ENCODE results near the gene CCN2.

Gene CCN2

DNA sequence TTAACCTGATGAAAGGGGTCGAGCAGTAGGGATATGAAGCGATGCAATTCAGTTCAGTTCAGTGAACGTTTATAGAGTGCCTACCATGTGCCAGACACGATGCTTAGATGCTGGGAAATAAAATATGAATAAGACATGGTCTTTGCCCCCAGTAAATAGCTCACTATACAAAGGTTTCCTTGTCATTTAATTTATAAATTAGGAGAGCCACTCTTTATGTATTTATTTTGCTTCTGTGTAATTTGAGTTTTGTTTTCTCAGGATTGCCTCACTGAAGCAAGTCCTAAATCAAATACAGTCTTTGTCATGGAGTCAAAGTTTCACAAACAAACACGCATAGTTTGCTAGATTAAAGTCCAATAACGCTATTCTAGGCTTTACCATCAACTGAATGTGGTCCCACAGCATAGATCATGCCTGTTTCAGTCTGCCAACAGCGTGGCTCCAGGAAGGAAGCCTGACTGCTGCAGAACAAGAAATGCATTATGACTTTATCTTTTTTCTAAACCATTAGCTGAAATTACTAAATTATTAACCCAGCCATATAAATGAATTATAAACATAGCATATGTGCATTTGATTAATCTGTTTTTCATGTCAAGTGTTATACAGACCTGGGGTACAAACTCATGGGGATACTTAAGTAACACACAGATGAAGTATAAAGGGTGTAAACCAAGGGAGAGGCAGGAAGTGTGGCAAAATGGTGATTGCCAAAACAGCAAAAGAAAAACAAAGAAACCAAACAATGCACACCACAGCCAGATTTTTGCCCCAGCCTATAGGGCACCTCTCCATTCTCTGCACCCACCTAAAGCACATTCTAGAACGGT lies 29.8 kb upstream of the CCN2 start:
- peak overlapping the region; percentile 10 for H3K27ac ChIP-seq (ENCODE audit: low read length)
- H3K4me3 ChIP-seq (ENCODE audit: low read depth in 1 of 2, low read length in 2 of 2), result no peak overlapping the region
- H3K4me1 ChIP-seq (ENCODE audit: control insufficient read depth in 1 of 2, insufficient read depth in 2 of 2, low read length in 2 of 2), result peaks cover 7 to 14% of the 10 kb centered on the region in 2 donors
- no peaks in the 10 kb centered on the region for H3K27me3 ChIP-seq (ENCODE audit: low read depth, low read length)
- H3K9me3 ChIP-seq (ENCODE audit: control insufficient read depth in 1 of 2, low read length in 2 of 2), result no peaks in the 10 kb centered on the region
- H3K36me3 ChIP-seq (ENCODE audit: control insufficient read depth in 1 of 2, insufficient read depth in 2 of 2, low read length in 2 of 2), result no peaks in the 10 kb centered on the region

- Histone ChIP-seq H3K27ac (ENCODE audit: low read length) (no peak overlapping the region), H3K9me3 (ENCODE audit: control insufficient read depth in 1 of 2, low read length in 2 of 2) (no peaks in the 10 kb centered on the region), H3K36me3 (ENCODE audit: control insufficient read depth in 1 of 2, insufficient read depth in 2 of 2, low read length in 2 of 2) (no peaks in the 10 kb centered on the region), H3K4me1 (ENCODE audit: control insufficient read depth in 1 of 2, insufficient read depth in 2 of 2, low read length in 2 of 2) (peaks cover 7 to 14% of the 10 kb centered on the region in 2 donors), H3K27me3 (ENCODE audit: low read depth, low read length) (no peaks in the 10 kb centered on the region), H3K4me3 (ENCODE audit: low read depth in 1 of 2, low read length in 2 of 2) (no peak overlapping the region)
These were observed 29.2 kb upstream of the CCN2 start for GRCh38 chr6:131980338-131980790.

DNA sequence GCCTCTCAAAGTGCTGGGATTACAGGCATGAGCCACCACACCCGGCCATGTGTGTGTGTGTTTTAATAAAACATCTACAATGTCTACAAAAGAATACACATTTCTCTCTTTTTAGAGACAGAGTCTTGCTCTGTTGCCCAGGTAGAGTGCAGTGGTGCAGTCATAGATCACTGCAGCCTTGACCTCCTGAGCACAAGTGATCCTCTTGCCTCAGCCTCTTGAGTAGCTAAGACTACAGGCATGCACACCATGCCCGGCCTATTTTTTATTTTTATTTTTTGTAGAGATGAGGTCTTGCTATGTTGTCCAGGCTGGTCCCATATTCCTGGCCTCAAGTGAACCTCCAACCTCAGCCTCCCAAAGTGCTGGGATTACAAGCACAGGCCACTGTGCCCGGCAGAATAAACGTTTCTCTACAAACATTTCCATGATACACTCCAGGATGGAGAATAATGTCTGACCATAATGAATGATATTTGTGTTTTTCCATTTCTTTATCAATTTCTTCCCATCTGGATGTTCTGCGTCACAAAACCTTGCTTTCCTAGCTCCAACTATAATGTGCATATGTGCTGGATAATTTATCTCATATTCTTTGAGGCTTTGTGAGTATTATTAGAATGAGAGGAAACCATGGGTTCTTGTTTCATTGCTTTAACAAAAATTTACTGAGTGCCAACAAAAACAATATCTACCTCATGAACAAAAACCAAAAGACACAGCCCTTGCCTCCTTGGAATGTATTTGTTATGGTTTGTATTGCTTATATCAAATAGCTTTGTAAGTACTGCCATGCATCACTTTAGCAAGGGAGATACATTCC lies 28.6 kb upstream of the CCN2 start:
- H3K9me3 ChIP-seq (ENCODE audit: control insufficient read depth in 1 of 2, low read length in 2 of 2), result no peaks in the 10 kb centered on the region
- H3K27me3 ChIP-seq (ENCODE audit: low read depth, low read length), result no peaks in the 10 kb centered on the region
- H3K4me1 ChIP-seq (ENCODE audit: control insufficient read depth in 1 of 2, insufficient read depth in 2 of 2, low read length in 2 of 2), result peaks cover 7 to 14% of the 10 kb centered on the region in 2 donors
- no peak overlapping the region for H3K4me3 ChIP-seq (ENCODE audit: low read depth in 1 of 2, low read length in 2 of 2)
- no peaks in the 10 kb centered on the region for H3K36me3 ChIP-seq (ENCODE audit: control insufficient read depth in 1 of 2, insufficient read depth in 2 of 2, low read length in 2 of 2)
- no peak overlapping the region for H3K27ac ChIP-seq (ENCODE audit: low read length)

DNA sequence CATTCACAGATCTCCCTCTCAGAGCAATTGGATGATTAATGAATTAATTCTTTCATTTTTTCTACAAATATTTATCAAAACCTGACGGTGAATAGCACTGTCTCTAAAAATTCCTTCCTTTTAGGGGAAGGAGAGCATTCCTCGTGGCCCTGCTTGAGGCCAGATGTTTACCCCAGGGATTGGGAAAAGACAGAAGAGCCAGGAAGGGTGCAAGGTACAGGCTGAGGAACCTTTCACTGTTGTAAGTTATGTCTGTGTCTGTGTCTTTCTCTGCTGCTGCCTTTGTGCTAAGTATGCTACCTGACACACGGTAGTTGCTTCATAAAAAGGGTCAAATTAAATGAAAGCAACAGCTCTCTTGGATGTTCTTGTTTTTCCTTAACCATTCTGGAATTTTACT lies 27.4 kb upstream of the CCN2 start:
- Histone ChIP-seq H3K9me3 (ENCODE audit: control insufficient read depth in 1 of 2, low read length in 2 of 2) (no peaks in the 10 kb centered on the region), H3K36me3 (ENCODE audit: control insufficient read depth in 1 of 2, insufficient read depth in 2 of 2, low read length in 2 of 2) (no peaks in the 10 kb centered on the region), H3K4me1 (ENCODE audit: control insufficient read depth in 1 of 2, insufficient read depth in 2 of 2, low read length in 2 of 2) (peaks cover 7 to 14% of the 10 kb centered on the region in 2 donors), H3K27ac (ENCODE audit: low read length) (no peak overlapping the region), H3K4me3 (ENCODE audit: low read depth in 1 of 2, low read length in 2 of 2) (no peak overlapping the region), H3K27me3 (ENCODE audit: low read depth, low read length) (no peaks in the 10 kb centered on the region)

- H3K4me1 ChIP-seq (ENCODE audit: control insufficient read depth in 1 of 2, insufficient read depth in 2 of 2, low read length in 2 of 2), result peaks cover 0 to 11% of the 10 kb centered on the region in 2 donors
- no peak overlapping the region for H3K27ac ChIP-seq (ENCODE audit: low read length)
- no peak overlapping the region for H3K4me3 ChIP-seq (ENCODE audit: low read depth in 1 of 2, low read length in 2 of 2)
- H3K36me3 ChIP-seq (ENCODE audit: control insufficient read depth in 1 of 2, insufficient read depth in 2 of 2, low read length in 2 of 2), result no peaks in the 10 kb centered on the region
- H3K9me3 ChIP-seq (ENCODE audit: control insufficient read depth in 1 of 2, low read length in 2 of 2), result no peaks in the 10 kb centered on the region
- H3K27me3 ChIP-seq (ENCODE audit: low read depth, low read length), result no peaks in the 10 kb centered on the region
These were observed 25.4 kb upstream of the CCN2 start for GRCh38 chr6:131976545-131977061.

- no peaks in the 10 kb centered on the region for H3K9me3 ChIP-seq (ENCODE audit: control insufficient read depth in 1 of 2, low read length in 2 of 2)
- no peaks in the 10 kb centered on the region for H3K36me3 ChIP-seq (ENCODE audit: control insufficient read depth in 1 of 2, insufficient read depth in 2 of 2, low read length in 2 of 2)
- H3K27ac ChIP-seq (ENCODE audit: low read length), result no peak overlapping the region
- H3K4me1 ChIP-seq (ENCODE audit: control insufficient read depth in 1 of 2, insufficient read depth in 2 of 2, low read length in 2 of 2), result peaks cover 0 to 4% of the 10 kb centered on the region in 2 donors
- H3K4me3 ChIP-seq (ENCODE audit: low read depth in 1 of 2, low read length in 2 of 2), result no peak overlapping the region
- no peaks in the 10 kb centered on the region for H3K27me3 ChIP-seq (ENCODE audit: low read depth, low read length)
These were observed 21.6 kb upstream of the CCN2 start for GRCh38 chr6:131972741-131973140.

DNA sequence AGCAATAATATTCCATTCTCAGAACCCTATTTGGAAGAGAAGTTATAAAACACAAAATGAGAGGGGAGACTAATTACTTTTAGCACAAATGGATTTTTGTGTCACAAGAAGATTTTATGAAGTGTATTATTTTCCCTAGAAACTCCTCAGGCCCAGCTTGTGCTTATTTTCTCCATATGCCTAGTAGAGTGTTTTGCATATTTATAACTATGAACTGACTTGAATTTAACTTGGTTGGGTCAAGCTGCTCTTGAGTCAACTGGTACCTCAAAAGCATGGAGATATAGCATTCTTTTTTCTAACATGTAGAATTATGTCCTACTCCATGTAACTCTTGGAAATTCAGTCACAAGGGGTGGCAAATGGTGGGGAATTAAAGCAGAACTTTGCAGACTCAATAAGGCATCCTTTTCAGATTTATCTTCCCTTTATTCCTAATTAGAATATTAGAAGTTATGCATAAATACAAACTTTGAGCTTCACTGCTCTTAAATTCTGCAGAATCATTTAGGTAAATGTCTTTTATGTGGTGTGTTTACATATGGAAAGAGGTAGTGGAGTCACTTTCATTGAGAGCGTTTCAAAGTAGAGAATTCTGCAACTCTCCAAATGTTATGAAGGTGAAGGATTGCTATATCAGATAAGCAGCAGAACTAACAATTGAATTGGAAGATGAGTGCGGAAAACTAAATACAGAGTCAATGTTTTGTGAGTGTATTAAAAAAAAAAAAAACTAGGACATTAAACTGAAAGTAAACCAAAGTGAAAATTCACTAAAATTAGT lies 19.1 kb upstream of the CCN2 start:
- Histone ChIP-seq H3K36me3 (ENCODE audit: control insufficient read depth in 1 of 2, insufficient read depth in 2 of 2, low read length in 2 of 2) (no peaks in the 10 kb centered on the region), H3K9me3 (ENCODE audit: control insufficient read depth in 1 of 2, low read length in 2 of 2) (no peaks in the 10 kb centered on the region), H3K4me1 (ENCODE audit: control insufficient read depth in 1 of 2, insufficient read depth in 2 of 2, low read length in 2 of 2) (no peaks in the 10 kb centered on the region), H3K27me3 (ENCODE audit: low read depth, low read length) (no peaks in the 10 kb centered on the region), H3K4me3 (ENCODE audit: low read depth in 1 of 2, low read length in 2 of 2) (no peak overlapping the region), H3K27ac (ENCODE audit: low read length) (no peak overlapping the region)

DNA sequence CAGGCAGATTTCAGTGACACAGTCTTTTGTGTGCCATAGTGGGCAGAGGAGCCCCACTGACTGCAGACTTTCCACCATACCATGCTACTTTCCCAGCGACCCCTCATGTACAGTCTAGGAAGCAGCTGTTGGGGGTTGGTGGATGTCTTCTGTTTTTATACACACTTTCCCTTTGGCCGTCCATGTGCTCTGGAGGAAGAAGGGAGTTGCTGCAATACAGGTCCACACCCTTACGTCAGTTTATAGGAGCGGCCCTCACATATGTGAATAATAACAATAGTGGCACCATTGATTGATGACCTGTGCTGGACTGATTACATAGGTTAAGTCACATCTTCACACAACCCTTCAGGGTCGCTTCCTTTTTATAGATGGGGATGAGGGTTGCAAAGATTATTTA lies 17.5 kb upstream of the CCN2 start:
- H3K4me1 ChIP-seq (ENCODE audit: control insufficient read depth in 1 of 2, insufficient read depth in 2 of 2, low read length in 2 of 2), result no peaks in the 10 kb centered on the region
- H3K27ac ChIP-seq (ENCODE audit: low read length), result no peak overlapping the region
- no peaks in the 10 kb centered on the region for H3K27me3 ChIP-seq (ENCODE audit: low read depth, low read length)
- H3K9me3 ChIP-seq (ENCODE audit: control insufficient read depth in 1 of 2, low read length in 2 of 2), result no peaks in the 10 kb centered on the region
- H3K4me3 ChIP-seq (ENCODE audit: low read depth in 1 of 2, low read length in 2 of 2), result no peak overlapping the region
- no peaks in the 10 kb centered on the region for H3K36me3 ChIP-seq (ENCODE audit: control insufficient read depth in 1 of 2, insufficient read depth in 2 of 2, low read length in 2 of 2)

GRCh38 chr6:131967948-131968347 lies 16.8 kb upstream of the CCN2 start:
- Histone ChIP-seq H3K27ac (ENCODE audit: low read length) (no peak overlapping the region), H3K4me3 (ENCODE audit: low read depth in 1 of 2, low read length in 2 of 2) (no peak overlapping the region), H3K4me1 (ENCODE audit: control insufficient read depth in 1 of 2, insufficient read depth in 2 of 2, low read length in 2 of 2) (no peaks in the 10 kb centered on the region), H3K9me3 (ENCODE audit: control insufficient read depth in 1 of 2, low read length in 2 of 2) (no peaks in the 10 kb centered on the region), H3K27me3 (ENCODE audit: low read depth, low read length) (no peaks in the 10 kb centered on the region), H3K36me3 (ENCODE audit: control insufficient read depth in 1 of 2, insufficient read depth in 2 of 2, low read length in 2 of 2) (no peaks in the 10 kb centered on the region)

DNA sequence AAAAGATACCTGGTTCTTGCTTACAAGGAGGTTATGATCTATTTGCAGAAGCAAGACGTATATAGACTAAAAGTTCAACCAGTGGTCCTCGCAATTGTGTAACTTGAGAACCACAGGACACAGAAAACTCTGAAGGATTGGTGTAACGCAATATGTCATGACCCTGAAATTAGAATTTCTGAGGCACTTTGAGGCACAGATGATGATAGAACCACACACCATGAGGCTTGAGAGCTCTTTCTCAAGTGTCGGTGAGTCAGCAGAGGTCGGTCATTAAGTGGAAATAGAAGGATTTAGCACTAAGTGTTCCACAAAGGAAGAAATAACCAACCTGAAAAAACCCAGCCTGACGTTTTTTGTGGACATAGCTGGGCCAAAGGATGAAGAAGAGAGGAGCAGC lies 15.3 kb upstream of the CCN2 start:
- no peaks in the 10 kb centered on the region for H3K9me3 ChIP-seq (ENCODE audit: control insufficient read depth in 1 of 2, low read length in 2 of 2)
- H3K36me3 ChIP-seq (ENCODE audit: control insufficient read depth in 1 of 2, insufficient read depth in 2 of 2, low read length in 2 of 2), result no peaks in the 10 kb centered on the region

DNA sequence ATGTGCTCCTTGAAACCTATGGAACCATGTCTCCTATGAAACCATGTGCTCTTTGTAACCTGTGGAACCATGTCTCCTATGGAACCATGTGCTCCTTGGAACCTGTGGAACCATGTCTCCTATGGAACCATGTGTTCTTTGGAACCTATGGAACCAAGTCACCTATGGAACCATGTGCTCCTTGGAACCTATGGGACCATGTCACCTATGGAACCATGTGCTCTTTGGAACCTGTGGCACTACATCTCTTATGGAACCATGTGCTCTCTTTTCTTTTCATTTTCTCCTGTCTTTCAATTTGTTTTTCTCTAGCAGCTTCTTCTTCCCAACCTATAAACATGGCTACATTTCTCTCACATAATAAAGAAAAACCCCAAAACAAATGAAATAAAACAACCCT lies 11.9 kb upstream of the CCN2 start:
- Histone ChIP-seq H3K27me3 (ENCODE audit: low read depth, low read length) (no peaks in the 10 kb centered on the region), H3K27ac (ENCODE audit: low read length) (no peak overlapping the region), H3K36me3 (ENCODE audit: control insufficient read depth in 1 of 2, insufficient read depth in 2 of 2, low read length in 2 of 2) (no peaks in the 10 kb centered on the region), H3K4me1 (ENCODE audit: control insufficient read depth in 1 of 2, insufficient read depth in 2 of 2, low read length in 2 of 2) (peaks cover 0 to 7% of the 10 kb centered on the region in 2 donors), H3K4me3 (ENCODE audit: low read depth in 1 of 2, low read length in 2 of 2) (no peak overlapping the region), H3K9me3 (ENCODE audit: control insufficient read depth in 1 of 2, low read length in 2 of 2) (no peaks in the 10 kb centered on the region)

More for the DNA sequence above, 15.3 kb upstream of the CCN2 start:
- Histone ChIP-seq H3K27me3 (ENCODE audit: low read depth, low read length) (no peaks in the 10 kb centered on the region), H3K4me1 (ENCODE audit: control insufficient read depth in 1 of 2, insufficient read depth in 2 of 2, low read length in 2 of 2) (no peaks in the 10 kb centered on the region), H3K4me3 (ENCODE audit: low read depth in 1 of 2, low read length in 2 of 2) (no peak overlapping the region), H3K27ac (ENCODE audit: low read length) (no peak overlapping the region)

All from muscle layer of duodenum (tissue), 2 donors.